ENCODE results near the gene SYAP1. TPM values are rescaled to one million over a fixed set of nuclear protein-coding genes. Genes with fewer than 3 reads are reported as not detected.
"Not testable (repeated sequence)": the region's sequence is repeated elsewhere in the genome, so short reads cannot be mapped to it uniquely, and the experiment has no call there.

The SYAP1 gene
- 31.8 TPM for polyA plus RNA-seq (2013, experiment 1 of 2; ENCODE audit: insufficient read length)
- polyA plus RNA-seq (2013, experiment 2 of 2; ENCODE audit: insufficient read length): 28.4 TPM

GRCh38 chrX:16719334-16720084 is at the start of gene SYAP1:
SYAP1 (plus strand) TSS chrX:16719612; CDS start chrX:16719725, 113 bp downstream.
- DNase-seq: peak; percentile 96

DNA sequence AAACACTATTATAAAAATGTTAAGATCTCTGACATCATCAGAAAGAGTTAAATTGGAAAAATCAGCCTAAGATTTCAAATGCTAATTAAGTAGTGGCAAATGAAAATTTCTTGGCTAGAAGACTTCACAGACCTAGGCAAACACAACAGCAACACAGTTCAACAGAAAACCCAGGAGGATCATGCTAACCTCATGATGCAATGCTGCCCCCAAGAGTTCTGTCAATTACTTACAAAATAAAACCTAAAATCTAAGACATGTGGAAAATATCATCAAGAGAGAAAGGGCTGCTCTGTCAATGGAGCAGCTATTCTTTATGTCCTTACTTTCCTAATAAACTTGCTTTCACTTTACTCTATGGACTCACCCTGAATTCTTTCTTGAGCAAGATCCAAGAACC is 48.4 kb upstream of the SYAP1 start:
- peak; percentile 63 for DNase-seq

DNA sequence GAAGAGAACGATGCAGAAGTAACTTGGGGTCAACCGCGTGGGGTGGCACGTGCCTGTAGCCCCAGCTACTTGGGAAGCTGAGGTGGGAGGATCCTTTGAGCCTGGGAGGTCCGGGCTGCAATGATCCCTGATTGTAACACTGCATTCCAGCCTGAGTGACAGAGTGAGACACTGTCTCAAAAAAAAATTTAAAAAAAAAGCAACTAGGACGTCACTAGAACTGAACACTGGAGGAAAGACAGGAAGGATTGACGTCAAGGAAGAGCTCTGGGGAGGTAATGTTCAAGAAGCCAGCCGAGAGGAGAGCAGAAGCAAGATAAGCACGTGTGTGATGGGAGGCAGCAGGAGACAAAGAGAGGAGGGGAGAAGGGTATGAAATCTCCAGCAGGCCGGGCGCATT is 40.7 kb upstream of the SYAP1 start:
- DNase-seq: no peak

DNA sequence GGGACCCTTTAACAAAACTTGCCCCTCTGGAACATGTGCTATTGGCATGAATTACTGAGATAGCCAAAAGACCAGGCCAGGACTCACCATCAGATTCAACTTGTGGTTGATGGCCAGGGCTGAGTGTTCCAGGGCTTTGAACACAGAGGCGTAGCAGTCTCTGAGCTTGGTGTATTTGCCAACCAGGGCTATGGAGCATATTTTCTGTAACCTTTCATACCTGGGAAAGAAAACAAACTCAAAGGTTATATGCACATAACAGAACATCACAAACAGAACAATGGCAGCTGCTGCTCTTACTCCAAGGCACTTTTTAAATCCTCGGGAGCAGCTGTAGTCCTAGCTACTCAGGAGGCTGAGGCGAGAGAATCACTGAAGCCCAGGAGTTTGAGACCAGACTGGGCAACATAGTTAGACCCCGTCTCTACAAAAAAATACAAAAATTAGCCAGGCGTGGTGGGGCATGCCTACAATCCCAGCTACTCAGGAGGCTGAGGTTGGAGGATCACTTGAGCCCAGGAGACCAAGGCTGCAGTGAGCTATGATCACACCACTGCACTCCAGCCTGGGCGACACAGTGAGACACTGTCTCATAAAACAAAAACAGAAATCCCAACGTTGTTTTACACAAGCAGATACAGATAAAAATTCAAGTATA is 36.3 kb upstream of the SYAP1 start:
- DNase-seq: no peak

GRCh38 chrX:16687514-16687913 is 31.9 kb upstream of the SYAP1 start:
- DNase-seq: peak; percentile 47

- DNase-seq: peak; percentile 50
Observed at GRCh38 chrX:16695079-16695676, 24.2 kb upstream of the SYAP1 start.

DNA sequence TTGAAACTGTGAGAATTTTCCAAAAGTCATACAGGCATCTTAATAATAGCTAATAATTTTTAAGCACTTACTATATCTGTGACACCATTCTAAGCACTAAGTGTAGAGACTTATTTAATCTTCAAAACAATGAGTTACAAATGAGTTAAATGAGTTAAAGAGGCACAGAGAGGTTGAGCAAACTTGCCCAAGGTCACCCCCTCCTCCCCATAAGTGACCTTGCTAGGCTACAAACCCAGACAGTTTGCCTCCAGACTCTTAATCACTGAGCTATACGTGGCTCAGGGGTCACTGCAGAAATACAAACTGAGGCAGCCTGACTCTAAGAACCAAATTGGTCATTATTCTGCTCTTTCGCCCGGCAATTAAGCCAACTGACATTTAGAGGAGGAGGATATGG is 22.5 kb upstream of the SYAP1 start:
- DNase-seq: no peak

DNA sequence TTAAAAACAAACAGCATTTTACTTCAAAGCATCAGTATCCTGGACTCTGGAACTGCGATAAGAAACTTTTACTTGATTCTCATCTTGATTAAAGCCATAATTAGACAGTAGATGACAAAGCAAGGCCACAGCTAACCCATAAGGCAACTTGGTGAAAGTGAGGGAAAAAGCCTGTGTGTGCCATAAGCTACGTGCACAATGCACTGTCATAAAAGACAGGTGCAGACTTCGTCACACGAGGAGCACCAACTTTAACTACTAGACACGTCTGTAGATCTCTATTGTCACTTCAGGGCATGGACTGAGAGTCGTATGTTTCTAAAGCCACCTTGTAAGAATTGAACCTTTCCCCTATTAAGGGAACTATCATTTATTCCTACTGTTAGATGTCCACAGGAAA is 20.0 kb upstream of the SYAP1 start:
- no peak for DNase-seq

DNA sequence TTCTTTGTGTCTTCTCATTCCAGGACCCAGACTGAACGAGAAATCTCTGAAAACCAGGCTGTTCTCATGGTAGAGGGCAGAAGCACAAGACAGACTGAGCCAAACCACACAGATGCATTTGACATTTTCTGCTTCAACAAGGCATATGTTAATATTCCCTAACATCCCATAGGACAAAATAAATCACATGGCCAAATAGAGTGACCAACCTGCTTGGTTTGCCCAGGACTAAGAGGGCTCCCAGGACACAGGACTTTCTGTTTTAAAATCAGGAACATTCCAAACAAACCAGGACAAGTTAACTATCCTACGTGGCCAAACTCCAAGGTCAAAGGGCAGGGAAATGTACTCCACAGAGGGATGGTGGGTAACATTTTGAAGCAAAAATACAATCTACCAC is 18.7 kb upstream of the SYAP1 start:
- no peak for DNase-seq

DNA sequence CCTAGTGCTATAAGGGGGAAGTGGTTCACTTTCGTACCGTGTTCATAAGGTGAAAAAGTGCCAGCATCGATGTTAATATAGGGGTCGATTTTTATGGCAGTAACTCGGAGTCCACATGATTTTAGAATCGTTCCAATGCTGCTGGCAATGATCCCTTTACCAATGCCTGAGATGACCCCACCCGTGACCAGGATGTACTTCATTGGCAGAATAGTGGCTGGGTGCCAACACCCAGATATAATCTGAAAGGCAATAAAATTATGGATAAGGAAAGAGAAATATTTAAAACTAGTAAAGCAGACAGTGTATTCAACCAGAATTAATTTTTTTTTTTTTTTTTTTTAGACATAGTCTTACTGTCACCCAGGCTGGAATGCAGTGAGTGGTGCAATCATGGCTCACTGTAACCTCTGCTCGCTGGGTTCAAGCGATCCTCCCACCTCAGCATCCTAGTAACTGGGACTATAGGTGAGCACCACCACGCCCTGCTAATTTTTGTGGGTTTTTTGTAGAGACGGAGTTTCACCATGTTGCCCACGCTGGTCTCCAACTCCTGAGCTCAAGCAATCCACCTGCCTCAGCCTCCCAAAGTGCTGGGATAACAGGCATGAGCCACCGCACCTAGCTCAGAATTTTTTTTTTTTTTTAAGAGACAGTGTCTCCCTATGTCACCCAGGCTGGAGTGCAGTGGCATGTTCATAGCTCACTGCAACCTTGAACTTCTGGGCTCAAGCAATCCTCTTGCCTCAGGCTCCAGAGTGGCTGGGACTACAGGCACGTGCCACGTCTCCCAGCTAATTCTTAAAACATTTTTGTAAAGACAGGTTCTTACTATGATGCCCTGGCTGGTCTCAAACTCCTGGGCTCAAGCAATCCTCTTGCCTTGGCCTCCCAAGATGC is 16.5 kb upstream of the SYAP1 start:
- DNase-seq: no peak

- DNase-seq: no peak
Observed at GRCh38 chrX:16705370-16705769, 14.0 kb upstream of the SYAP1 start.

GRCh38 chrX:16708016-16708415 is 11.4 kb upstream of the SYAP1 start:
- DNase-seq: no peak

GRCh38 chrX:16711219-16711811 is 8.1 kb upstream of the SYAP1 start:
- DNase-seq: no peak

GRCh38 chrX:16711893-16712547 is 7.4 kb upstream of the SYAP1 start:
- no peak for DNase-seq

DNA sequence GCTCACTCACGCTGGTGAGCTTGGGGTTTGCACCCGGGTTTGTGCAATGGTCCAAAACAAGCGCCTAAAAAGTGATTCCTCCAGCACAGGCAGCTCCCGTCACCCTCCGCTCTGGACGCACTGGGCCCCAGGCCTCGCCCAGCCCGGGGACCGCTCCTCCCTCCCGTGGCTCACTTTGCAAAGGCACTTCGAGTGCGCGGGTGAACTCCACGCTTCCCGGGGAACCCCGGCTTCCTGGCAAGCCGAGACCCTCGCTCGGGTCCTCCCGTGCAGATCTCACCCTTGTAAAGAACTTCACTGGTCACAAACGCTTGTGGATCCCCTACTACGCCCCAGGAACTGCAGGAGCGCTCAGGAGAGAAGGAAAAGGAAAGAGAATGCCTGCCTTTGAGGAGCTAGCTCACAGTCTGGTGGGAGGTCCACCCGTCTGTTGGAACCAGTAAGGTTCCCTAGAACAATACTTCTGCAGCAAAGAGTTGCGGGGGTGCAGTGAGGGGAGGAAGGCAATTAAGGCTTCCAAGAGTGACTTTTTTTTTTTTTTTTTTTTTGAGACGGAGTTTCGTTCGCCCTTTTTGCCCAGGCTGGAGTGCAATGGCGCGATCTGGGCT is 6.8 kb upstream of the SYAP1 start, which contains the start of gene CTPS2:
Gene CTPS2 (minus strand): TSS at position 122 of the 608 bp plus-strand sequence. CDS start 9,767 bp downstream, outside the sequence.
- DNase-seq: peak; percentile 55

DNA sequence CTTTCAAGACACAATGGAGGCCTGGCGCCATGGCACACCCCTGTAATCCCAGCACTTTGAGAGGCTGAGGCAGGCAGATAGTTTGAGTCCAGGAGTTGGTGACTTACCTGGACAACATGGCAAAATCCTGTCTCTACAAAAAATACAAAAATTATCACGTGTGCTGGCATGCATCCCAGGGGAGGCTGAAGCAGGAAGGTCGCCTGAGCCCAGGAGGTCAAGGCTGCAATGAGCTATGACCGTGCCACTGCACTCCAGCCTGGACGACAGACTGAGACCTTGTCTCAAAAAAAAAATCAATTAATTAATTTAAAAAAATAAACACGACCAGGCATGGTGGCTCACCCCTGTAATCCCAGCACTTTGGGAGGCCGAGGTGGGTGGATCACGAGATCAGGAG is 4.9 kb upstream of the SYAP1 start:
- DNase-seq: no peak

DNA sequence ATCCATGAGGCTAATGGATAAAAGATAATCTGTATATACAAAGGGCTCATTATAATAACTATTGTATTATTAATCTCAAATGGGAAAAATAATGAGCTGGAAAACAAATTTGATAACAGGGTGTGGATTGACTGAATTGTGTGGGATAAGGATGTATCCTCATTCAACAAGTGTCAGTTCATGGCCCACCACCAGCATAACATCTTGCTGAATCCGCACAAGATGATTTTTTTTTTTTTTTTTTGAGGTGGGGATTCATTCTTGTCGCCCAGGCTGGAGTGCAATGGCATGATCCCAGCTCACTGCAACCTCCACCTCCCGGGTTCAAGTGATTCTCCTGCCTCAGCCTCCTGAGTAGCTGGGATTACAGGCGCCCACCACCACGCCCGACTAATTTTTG is 3.8 kb upstream of the SYAP1 start:
- not testable (repeated sequence) for DNase-seq

DNA sequence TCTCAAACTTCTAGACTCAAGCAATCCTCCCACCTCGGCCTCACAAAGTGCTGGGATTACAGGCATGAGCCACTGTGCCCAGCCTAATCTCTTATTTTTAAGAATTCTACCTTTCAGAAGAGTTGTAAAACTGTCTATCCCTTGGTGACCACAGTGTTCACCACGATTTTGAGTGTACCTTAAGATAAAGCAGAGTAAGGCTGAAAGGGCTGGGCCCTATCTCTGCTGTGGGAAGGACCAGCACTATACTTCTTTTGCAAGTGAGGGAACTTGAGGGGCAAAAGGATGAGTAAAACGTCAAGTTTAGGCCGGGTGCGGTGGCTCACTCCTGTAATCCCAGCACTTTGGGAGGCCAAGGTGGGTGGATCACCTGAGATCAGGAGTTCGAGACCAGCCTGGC is 3.0 kb upstream of the SYAP1 start:
- not testable (repeated sequence) for DNase-seq

DNA sequence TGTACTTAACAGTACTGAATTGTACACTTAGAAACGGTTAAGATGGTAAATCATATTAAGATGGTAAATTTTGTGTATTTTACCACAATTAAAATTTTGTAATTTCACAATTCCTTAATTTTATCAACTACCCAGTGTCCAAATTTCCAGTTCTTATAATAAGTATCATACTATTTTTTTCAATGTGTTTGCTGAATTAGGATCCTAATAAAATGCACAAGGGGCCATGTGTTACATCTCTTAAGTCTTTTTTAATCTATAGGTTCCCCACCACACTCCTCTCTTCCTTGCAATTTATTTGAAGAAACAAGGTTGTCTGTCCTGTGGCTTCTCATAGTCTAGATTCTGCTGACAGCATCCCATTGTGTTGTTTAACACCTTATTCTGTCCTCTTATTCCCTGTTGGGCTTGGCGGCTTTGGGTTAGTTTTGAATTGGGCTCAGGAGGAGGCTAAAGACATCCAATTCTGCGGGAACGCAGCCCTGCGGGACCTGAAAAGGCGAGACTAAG is 533 bp upstream of the SYAP1 start:
- no peak for DNase-seq

DNA sequence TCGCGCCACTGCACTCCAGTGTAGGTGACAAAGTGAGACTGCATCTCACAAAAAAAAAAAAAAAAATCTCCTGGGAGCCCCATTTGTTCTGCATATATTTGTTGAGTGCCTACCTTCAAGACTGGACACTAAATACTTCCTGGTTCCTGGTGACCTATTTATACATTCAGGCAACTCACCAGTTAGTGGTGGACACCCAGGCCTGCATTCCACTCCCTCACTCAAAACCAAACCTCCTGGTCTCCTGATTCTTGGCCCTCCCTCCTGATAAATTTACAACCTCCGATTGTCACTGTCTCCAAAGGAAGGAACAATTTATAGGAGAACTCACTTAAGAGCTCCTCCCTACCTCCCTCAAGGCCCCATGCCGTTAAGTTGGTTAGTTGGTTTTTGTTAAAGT is 3.1 kb downstream of the SYAP1 start:
- no peak for DNase-seq

DNA sequence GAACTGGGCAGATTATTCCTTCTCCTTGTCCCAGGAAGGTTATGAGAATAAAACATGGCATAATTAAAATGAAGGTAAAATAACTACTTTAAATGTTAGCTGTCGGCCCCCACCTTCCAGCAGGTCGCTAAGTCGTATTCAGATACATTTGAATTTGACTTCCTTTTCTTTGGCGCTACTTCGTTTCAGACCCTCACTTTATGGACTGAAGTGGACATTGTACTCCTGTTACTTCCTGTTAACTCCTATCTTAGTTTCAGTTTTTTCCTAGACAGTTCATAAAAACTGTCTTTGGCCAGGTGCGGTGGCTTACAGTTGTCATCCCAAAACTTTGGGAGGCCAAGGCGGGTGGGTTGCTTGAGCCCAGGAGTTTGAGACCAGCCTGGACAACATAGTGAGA is 5.7 kb downstream of the SYAP1 start:
- DNase-seq: no peak
